Nephron progenitor cell (in vitro differentiated cells): ENCODE results near the gene PTBP2.
A peak's percentile ranks its signal among the peaks of the same experiment; 100 is the strongest.

Source experiments
- DNase-seq: peaks from one replicate; pipeline ENCODE4 v3.0.0; 2021
- H3K27ac Mint-ChIP-seq: 2 replicates; pipeline ENCODE4 v1.8.0; 2021; ENCODE audit warnings: mild to moderate bottlenecking, moderate library complexity, mixed read lengths
- H3K27me3 Mint-ChIP-seq: 2 replicates; pipeline ENCODE4 v1.8.0; 2021; ENCODE audit warnings: mild to moderate bottlenecking, low read depth, mixed read lengths; ENCODE audit not compliant: poor library complexity
- H3K36me3 Mint-ChIP-seq: 2 replicates; pipeline ENCODE4 v1.8.0; 2021; ENCODE audit warnings: low read depth, mixed read lengths
- H3K4me1 Mint-ChIP-seq: 2 replicates; pipeline ENCODE4 v1.8.0; 2021; ENCODE audit warnings: mixed read lengths
- H3K4me3 Mint-ChIP-seq: 2 replicates; pipeline ENCODE4 v1.8.0; 2021; ENCODE audit warnings: mild to moderate bottlenecking, moderate library complexity, mixed read lengths
- H3K9me3 Mint-ChIP-seq: 2 replicates; pipeline ENCODE4 v1.8.0; 2021; ENCODE audit warnings: mild to moderate bottlenecking, moderate library complexity, mixed read lengths
- CTCF ChIP-seq: fragments of 200-600 bp; sonication (generic); IDR thresholded peaks from 2 replicates; pipeline ENCODE4 v1.5.0; 2021; ENCODE audit warnings: antibody characterized with exemption

PTBP2 gene

GRCh38 chr1:96843601-96844000, 122.0 kb downstream of the PTBP2 start:
- H3K27ac Mint-ChIP-seq, result peak overlapping the region; percentile 31
- no peak for TF ChIP-seq CTCF
- peaks cover 8% of the 10 kb centered on the region for H3K4me1 Mint-ChIP-seq
- H3K4me3 Mint-ChIP-seq, result no peak overlapping the region
- no peak for DNase-seq
- peaks cover 2% of the 10 kb centered on the region for H3K27me3 Mint-ChIP-seq
- no peaks in the 10 kb centered on the region for H3K36me3 Mint-ChIP-seq
- H3K9me3 Mint-ChIP-seq, result no peaks in the 10 kb centered on the region

- Mint-ChIP-seq H3K4me1 (peaks cover 8% of the 10 kb centered on the region), H3K27me3 (peaks cover 2% of the 10 kb centered on the region), H3K27ac (no peak overlapping the region), H3K4me3 (no peak overlapping the region), H3K36me3 (no peaks in the 10 kb centered on the region), H3K9me3 (no peaks in the 10 kb centered on the region)
- peak; percentile 14 for DNase-seq
- peak; percentile 30 for TF ChIP-seq CTCF
These were observed 123.9 kb downstream of the PTBP2 start for GRCh38 chr1:96845464-96845863.

- Mint-ChIP-seq H3K27me3 (peaks cover 8% of the 10 kb centered on the region), H3K4me1 (no peaks in the 10 kb centered on the region), H3K36me3 (peaks cover 5% of the 10 kb centered on the region), H3K9me3 (peaks cover 34% of the 10 kb centered on the region), H3K27ac (no peak overlapping the region), H3K4me3 (no peak overlapping the region)
- no peak for DNase-seq
- no peak for TF ChIP-seq CTCF
These were observed 140.3 kb downstream of the PTBP2 start for GRCh38 chr1:96861836-96862235.

GRCh38 chr1:96863449-96863848, 141.9 kb downstream of the PTBP2 start:
- H3K36me3 Mint-ChIP-seq, result peaks cover 5% of the 10 kb centered on the region
- no peak overlapping the region for H3K4me3 Mint-ChIP-seq
- no peak overlapping the region for H3K27ac Mint-ChIP-seq
- no peak for DNase-seq
- no peaks in the 10 kb centered on the region for H3K4me1 Mint-ChIP-seq
- TF ChIP-seq CTCF, result no peak
- H3K27me3 Mint-ChIP-seq, result peaks cover 4% of the 10 kb centered on the region
- H3K9me3 Mint-ChIP-seq, result peaks cover 25% of the 10 kb centered on the region
